ENCODE measurements around the gene CAMK2N2.

DNA sequence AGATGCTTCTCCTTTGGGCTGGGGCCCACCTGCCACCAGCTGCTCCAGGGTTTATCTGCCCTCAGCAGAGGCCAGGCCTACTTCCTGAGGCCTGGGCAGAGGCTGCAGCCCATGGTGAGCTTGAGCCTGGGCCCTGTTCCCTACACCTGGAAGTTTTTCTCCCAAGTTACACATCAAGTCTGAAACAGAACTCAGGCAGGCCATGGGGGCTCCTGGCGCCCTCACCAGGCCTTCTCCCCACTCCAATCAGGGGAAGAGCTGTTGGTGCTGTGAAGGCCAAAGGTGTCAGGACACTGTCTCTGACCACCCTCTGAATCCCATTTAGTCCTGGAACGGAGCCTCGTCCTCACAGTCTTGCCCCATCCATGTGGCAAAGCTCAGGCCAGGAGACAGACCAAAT lies 24.7 kb downstream of the CAMK2N2 start:
- TF ChIP-seq, protein P1, sequence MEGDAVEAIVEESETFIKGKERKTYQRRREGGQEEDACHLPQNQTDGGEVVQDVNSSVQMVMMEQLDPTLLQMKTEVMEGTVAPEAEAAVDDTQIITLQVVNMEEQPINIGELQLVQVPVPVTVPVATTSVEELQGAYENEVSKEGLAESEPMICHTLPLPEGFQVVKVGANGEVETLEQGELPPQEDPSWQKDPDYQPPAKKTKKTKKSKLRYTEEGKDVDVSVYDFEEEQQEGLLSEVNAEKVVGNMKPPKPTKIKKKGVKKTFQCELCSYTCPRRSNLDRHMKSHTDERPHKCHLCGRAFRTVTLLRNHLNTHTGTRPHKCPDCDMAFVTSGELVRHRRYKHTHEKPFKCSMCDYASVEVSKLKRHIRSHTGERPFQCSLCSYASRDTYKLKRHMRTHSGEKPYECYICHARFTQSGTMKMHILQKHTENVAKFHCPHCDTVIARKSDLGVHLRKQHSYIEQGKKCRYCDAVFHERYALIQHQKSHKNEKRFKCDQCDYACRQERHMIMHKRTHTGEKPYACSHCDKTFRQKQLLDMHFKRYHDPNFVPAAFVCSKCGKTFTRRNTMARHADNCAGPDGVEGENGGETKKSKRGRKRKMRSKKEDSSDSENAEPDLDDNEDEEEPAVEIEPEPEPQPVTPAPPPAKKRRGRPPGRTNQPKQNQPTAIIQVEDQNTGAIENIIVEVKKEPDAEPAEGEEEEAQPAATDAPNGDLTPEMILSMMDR (IDR thresholded peaks at IDR 0.05; ENCODE audit: low read depth, low read length, poor library complexity, severe bottlenecking), result no peak
- no peak for TF ChIP-seq EZH2phosphoT487 (IDR thresholded peaks at IDR 0.05; ENCODE audit: borderline replicate concordance, low read length)

All from DOHH2 (cell line).